Right ventricle myocardium inferior (tissue), 1 donor: ENCODE results near the gene VASN. TPM values are rescaled to one million over a fixed set of nuclear protein-coding genes. Genes with fewer than 3 reads are reported as not detected.

ENCODE experiments used
- ATAC-seq: fragments of 200-7000 bp; cut with Tn5 transposase; one replicate; pipeline ENCODE4 v1.9.1; 2020; ENCODE audit warnings: mild to moderate bottlenecking, moderate library complexity
- DNase-seq: peaks from one replicate; pipeline ENCODE4 v3.0.0; 2021; ENCODE audit errors: missing footprints
- intact Hi-C: fragments of 100-400 bp; cut with DNase I; formaldehyde crosslinking; loops from one replicate; pipeline ENCODE4 v1.11.0; 2022
- total RNA-seq: library from RNA; stranded (reverse); fragmentation: NEBNext Ultra II Directional; extraction: Animal tissue kit (Norgen Biotek cat#: 25700); gene quantifications from one replicate; pipeline ENCODE4 v1.2.1, GENCODE V29; 2021
- donor health status: DM: no; HTN: yes; CAD: no; lungs with severe emphysema.

Gene VASN
- total RNA-seq, 1 donor from 2014 or later: 6.4 TPM

DNA sequence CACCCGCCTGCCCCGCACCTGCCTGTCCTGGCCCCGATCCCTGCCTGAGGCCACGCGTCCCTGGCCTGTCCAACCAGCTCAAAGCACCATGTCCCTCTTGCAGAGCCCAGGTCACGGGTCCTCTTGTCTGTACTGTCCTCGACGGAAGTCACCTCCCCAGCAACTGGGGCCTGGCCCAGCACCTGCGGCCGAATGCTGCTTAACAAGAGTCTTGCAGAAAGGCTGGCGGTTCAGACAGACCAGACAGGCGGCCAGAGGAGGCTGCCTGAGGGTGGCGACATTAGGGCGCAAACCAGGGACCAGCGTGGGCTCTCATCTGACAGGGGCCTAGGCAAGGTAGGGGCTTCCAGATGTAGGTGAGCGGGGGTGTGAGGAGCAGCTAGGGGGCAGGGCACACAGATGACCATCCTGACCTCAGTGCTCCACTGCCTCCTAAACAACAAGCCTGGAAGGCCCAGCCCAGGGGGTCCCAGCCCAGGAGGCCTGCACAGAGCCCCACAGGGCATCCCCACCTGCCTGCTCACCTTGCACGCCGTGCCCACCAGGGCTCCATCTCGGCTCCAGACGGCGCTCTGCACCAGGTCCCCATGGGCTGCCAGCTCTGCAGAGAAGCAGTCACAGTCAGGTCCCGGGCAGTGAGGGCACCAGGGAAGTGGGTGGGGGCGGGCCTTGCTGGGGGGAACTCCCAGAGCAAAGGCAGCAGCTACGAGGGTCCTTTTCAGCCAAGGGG lies 33.5 kb downstream of the VASN start:
- ATAC-seq (no peak), DNase-seq (no peak)
- intact Hi-C loops: loop anchor here (10.0 kb wide), 1 partner anchor 200 kb away; no protein-coding TSS in a partner anchor

DNA sequence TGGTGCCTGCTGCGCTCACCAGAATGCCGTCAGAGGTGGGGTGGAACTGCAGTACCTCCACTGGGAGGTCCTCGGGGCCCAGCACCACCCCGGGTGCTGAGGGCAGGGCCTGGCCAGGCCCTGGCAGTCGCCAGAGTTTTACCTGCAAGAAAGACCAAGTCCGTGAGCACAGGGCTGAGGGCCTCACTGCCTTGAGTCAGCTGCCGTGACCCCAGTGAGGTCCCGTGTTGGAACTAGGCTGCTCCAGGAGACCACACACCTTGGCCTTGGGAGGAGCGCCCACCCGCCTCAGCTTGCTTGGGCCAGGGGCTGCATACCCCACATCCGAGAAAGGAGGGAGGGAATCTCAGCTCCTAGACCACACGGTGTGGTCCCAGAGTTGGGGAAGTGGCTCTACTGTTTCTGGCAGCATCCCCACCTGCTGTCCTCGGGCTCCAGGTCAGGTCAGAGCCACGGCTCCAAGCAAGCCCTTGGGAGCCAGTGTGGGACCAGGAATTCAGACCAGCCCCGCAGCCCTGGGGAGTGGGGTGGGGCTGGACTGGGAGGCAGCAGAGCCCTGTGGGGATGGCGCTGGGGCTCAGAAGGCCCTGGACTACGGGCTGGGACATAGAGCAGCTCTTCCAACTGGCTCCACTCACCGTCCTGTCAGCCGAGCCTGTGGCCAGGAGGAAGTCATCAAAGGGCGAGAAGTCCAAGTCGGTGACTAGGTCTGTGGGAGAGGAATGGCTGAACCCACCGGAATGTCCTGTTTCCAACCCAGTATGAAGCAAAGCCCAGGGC lies 36.1 kb downstream of the VASN start:
- ATAC-seq (peak; percentile 22), DNase-seq (no peak)
- intact Hi-C loops: loop anchor here (10.0 kb wide), 1 partner anchor 203 kb away; no protein-coding TSS in a partner anchor

DNA sequence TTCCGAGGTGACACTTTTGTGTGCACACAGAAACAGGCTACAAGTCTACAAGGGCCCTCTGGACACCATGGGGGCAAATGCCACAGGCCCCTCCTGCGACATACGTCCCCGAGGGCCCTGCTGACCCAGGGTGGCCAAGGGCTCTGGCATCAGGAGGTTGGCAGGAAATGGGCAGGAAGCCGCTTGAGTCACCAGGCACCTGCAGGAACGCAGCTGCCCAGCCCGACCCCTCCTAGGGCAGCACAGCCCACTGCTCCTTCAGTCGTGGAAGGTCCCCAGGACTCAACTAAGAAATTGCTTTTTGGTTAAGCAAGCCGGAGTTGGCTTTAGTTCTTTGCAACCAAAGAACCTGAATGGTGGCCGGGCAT lies 36.7 kb downstream of the VASN start:
- intact Hi-C loops: loop anchor here (10.0 kb wide), 1 partner anchor 204 kb away; no protein-coding TSS in a partner anchor
- no peak for DNase-seq
- no peak for ATAC-seq

DNA sequence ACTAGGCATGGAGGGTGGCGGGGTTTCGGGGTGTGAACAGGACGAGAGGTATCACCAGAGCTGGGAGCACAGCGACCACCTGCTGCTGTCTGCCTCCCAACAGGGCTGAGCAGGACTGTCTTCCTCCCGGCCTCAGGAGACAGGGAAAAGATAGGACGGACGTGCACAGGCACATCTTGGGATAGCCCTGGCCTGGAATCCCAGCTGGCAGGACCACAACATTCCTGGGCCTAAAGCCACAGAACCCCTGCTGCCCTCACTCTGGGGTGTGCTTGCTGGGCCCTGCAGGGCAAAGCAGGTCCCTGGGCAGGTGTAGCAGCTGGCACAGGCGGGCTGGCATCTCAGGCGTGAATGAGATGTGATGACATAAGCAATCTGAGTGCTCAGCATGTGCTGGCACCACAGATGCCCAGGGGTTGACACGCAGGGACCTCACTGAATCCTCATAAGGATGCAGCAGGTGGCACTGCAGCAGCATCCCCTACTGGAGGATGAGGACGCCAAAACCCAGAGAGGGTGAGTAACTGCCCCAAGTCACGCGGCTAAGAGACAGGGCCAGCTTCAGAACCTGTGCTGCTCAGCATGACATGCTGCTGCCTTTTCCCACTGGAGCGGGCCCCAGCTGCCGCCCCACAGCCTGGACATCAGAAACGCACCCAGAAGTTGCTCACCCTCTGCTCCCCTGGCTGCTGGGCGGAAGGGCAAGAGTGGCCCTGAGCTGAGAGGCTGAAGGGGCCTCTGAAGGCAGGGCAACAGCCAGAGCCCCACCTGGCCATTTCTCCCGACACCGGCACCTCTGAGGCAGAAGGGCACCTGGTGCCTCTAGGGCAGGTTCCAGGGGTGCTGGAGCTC lies 37.7 kb downstream of the VASN start:
- no peak for ATAC-seq
- DNase-seq: no peak
- intact Hi-C loops: loop anchor here (10.0 kb wide), 1 partner anchor 205 kb away; no protein-coding TSS in a partner anchor

DNA sequence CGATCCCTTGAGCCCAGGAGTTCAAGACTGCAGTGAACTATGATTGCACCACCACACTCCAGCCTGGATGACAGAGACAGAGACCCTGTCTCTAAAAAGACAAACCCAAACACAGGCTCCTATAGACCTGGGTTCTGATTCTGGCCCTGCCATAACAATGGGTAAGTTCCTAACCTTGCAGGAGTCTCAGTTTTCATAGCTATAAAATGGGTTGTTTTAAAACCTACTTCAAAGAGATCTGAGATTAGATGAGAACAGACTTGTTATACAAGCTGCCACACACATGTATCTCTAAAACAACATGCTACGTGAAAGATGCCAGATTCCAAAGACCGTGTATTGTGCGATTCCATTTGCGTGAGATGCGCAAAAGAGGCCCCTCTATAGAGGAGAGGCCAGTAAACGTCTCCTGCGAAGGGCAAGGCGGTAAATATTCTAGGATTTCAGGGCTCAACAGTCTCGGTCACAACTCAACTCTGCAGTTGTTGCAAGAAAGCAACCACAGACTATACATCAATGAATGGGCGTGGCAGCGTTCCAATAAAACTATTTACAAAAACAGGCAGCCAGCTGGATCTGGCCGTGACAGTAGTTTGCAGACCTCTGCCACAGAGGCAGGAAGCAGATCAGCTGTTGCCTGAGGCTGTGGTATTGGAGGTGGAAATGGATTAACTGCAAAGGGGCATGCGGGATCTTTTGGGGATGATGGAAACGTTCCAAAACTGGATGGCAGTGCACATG lies 38.9 kb downstream of the VASN start:
- no peak for ATAC-seq
- intact Hi-C loops: loop anchor here (5.0 kb wide), 1 partner anchor 38 kb away; the partner anchor contains the start of gene VASN
- no peak for DNase-seq

DNA sequence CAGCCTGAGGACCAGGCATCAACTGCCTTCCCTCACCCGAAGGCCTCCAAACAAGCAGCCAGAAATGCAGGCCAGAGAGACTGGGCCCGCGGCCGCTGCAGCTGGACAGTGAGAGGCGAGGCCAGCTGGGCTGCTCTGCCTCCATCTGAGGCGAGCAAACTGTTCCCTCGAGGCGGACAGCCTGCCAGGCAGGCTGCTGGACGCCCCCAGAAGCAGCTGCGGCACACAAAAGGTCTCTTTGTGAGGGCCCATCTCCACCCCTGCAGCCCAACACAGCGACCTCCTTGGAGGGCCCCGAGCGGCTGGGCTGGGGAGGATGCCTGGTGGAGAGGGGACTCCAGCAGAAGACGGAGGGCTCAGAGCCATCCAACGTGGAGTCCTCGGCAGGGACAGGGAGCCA lies 40.0 kb downstream of the VASN start:
- peak; percentile 90 for DNase-seq
- intact Hi-C loops: loop anchor here (5.0 kb wide), 1 partner anchor 39 kb away; the partner anchor contains the start of gene VASN
- peak; percentile 78 for ATAC-seq

DNA sequence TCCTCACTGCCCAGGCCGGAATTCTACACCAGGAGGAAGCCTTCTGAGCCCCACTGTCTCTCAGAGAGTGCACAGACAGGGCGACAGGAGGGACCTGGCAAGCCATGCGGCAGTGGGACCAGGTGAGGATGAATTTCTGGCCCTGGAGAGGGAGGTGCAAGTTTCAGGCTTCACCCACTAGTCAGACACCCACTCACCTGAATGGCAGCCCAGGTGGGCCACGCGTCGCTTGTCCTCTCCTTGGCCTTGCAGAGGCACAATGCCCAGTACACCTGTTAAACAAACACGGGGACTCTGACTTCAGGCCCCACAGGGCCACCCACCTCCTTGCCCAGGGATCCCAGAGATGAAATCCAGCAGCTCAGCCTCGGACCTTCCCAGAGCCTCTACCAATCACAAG lies 40.5 kb downstream of the VASN start:
- intact Hi-C loops: loop anchor here (5.0 kb wide), 1 partner anchor 40 kb away; the partner anchor contains the start of gene VASN
- no peak for DNase-seq
- no peak for ATAC-seq

DNA sequence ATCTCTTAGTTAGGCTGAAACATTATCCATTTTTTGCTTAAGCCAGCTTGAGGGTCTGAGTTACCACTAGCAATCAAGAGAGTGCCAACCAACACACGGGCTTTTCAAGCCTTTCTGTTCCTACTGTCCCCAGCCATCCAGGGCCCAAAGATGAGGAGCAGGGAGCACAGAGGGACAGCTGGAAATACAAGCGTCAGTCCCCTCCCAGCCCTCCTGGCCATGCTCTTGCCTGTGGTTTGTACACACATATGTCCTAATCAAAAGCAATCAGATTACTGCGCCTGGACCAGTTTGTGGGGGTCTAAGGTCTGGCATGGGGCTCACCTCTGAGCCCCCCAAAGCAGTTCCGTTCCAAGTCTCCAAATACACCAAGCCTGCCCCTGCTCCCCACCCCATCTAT lies 41.2 kb downstream of the VASN start:
- intact Hi-C loops: loop anchor here (5.0 kb wide), 1 partner anchor 41 kb away; the partner anchor contains the start of gene VASN
- DNase-seq (no peak), ATAC-seq (no peak)

DNA sequence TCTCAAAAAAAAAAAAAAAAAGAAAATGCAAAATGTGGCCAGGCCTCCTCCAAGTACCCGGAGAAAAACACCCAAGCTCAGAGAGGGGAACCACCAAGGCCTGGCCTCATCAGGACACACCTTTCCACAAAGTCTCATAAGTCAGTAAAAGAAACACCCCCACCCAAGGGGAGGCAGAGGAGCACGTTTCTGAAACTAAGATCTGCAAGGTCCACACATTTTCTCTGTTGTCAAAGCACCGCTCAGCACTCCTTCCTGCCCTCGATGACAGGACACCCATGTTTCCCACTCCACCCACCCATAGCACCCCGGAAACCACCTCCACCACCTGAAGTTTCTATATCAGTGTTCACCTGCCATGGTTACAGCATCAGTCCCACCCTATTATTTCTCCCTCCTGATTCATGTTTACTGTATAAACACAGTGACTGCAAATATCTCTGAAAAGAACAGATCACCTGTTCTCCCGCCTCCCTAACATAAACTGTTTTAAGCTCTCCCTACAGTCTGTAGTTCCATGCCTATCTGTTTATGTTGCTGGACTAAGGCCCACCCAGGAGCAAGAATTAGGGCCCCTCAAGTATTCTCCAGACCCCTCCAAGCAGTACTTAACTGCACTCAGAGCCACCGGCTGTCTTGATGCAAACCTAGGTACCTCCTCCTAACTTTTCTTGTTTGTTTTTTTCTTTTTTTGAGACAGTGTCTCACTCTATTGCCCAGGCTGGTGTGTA lies 42.7 kb downstream of the VASN start:
- intact Hi-C loops: loop anchor here (5.0 kb wide), 1 partner anchor 42 kb away; the partner anchor contains the start of gene VASN
- no peak for DNase-seq
- ATAC-seq: no peak

DNA sequence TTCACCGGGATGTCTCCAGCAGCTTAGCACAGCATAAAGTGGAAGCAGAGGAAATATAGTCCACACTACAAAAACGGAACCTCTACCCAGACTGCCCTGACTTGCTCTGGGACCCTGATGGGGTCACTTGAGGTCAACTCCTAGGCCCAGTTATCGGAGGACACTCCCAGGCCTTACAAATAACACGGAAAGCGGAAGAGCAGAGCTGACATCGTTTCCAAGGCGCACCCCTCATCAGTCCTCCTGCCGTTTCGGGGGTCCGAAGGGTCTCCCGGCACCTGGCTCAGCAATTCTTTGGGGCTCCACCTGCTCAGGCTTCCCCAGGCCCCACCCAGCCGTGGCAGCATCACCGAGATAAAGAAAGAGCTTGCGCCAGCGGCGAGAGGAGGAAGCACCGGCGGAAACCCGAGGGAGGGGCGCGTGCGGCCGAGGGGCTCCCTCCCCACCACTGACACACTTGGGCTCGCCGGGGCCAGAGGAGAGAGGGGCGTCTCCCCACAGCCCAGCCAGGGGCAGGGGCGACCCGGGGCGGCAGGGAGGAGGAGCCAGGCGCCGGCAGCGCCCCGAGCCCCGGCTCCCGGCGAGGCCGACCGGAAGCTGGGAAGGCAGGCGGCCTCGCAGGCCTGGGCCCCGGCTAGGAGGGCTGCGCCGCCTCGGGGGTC lies 44.0 kb downstream of the VASN start:
- intact Hi-C loops: no loop called here
- ATAC-seq (peak; percentile 7), DNase-seq (no peak)

DNA sequence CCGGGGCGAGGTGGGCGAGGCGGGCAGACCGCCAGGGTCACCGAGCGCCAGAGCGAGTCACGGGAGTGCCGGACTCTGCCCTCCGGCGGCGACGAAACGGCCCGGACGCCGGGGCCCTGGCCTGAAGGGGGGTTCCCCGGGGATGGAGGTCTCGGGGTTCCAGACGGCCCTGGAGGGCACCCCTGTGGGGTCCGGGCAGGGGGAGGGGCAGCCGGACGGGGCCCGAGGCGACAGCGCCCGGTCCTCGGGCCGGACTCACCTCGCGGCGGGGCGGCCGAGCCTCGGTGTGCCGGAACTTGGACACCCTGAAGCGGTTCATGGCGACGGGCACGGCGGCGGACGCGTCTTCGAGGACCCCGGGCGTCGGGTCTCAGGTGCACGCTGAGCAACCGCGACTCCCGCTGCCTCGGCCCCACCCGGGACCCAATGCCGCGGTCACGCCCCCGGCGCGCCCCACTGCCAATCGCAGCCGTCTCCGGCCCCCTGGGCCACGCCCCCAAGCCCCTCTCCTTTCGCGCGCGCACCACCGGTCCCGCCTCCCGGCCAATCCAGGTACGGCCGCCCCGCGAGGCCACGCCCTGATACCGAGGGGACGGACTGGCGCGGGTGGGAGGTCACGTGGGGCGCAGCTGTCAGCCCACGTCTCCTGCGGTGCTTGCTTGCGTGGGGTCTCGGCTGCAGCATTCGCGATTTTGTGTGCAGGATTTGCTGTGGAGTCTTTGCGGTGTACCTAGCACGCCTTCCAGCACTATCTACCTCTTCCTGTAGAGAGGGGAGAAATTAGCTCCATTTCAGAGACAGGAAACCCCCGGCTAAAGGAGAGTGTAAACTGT lies 44.8 kb downstream of the VASN start, which contains the start of gene CORO7:
CORO7 (minus strand) TSS at position 397 of the 833 bp plus-strand sequence; CDS start at position 319, 78 bp downstream.
- ATAC-seq (peak; percentile 93), DNase-seq (peak; percentile 99)
- intact Hi-C loops: no loop called here

DNA sequence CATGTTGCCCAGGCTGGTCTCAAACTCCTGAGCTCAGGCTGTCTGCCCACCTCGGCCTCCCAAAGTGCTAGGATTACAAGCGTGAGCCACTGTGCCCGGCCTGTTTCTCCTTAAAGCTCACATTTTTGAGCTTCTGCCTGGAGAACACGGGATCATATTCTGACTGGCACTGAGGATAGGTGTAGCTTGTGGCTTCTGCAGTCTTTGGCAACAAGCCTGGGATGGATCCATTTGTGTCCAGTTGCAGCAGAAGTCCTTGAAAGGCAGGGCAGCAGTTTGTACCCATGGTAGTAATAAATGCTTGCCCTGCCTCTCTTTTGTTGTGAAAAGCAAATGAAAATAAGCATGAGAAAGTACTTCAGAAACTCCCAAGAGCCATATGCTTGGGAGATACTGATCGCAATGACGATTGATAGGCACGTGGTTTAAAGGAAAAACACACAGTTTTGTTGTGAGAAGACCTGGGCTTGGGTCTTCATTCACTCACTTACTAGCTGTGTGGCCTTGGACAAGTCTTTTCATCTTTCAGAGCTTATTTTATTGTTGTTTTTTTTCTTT lies 47.8 kb downstream of the VASN start:
- no peak for ATAC-seq
- intact Hi-C loops: no loop called here
- no peak for DNase-seq

DNA sequence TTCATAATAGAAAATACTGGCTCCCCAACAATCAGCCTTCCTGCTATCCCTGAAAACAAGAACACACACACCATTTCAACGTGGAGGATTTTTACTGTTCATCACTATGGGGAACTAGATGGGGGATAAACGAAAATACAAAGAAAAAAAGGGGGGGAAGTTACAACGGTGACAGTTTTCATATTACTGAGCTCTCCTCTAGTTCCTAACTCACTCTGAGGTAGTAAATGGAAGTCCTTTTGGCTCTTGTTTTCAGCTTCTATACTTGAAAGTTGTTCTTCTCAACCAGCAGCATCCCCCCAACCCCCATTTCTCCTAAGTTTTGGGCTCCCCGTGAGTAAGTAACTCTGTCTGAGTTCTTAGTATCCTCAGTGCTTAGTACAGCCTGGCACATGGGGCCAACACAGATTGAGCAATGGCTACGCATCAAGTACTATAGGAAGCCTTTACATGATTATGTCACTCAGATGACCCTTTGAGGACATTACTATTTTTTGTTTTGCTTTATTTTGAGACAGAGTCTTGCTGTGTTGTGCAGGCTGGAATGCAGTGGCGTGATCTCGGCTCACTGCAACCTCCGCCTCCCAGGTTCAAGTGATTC lies 49.0 kb downstream of the VASN start:
- intact Hi-C loops: no loop called here
- DNase-seq (no peak), ATAC-seq (no peak)

DNA sequence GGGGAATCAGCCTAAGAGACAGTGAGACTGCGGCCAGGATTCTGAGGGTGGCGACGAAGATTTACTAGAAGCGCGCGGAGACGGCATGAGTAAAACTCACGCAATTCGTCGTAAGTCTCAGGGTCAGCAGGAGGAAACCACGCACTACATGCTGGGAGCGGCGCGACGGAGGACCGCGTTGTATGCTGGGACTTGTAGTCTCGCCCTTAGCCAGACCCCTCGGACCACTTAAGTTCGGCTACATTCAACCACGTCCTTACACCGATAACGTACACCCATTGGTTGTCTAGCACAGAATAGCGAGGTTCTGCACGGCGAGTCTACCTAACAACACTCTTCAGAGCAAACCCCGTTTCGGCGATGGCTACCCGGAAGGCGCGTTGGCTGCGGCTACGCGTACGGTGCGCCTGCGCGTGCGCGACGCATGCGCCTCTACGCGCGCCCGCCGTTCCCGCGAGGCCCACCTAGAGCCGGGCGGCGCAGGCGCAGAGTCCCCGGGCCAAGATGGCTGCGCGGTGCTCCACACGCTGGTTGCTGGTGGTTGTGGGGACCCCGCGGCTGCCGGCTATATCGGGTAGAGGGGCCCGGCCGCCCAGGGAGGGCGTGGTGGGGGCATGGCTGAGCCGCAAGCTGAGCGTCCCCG lies 53.9 kb downstream of the VASN start, which contains the start of gene DNAJA3:
DNAJA3 (plus strand) TSS at position 491 of the 643 bp plus-strand sequence; CDS start at position 505, 14 bp downstream.
- DNase-seq (peak; percentile 98), ATAC-seq (peak; percentile 98)
- intact Hi-C loops: no loop called here
